Esophagus squamous epithelium (tissue), 5 donors: ENCODE results near the gene CCDC136. TPM values are rescaled to one million over a fixed set of nuclear protein-coding genes. Genes with fewer than 3 reads are reported as not detected.

Source experiments
- DNase-seq: peaks from one replicate; lab custom pipeline; 2025; lab: John Stamatoyannopoulos, UW
- H3K27ac ChIP-seq, 4 donors: fragments of 200-600 bp; sonication (generic); one replicate each; pipeline ENCODE4 v1.5.1; 2016 to 2019; ENCODE audit warnings: mild to moderate bottlenecking in 1 of 4
- H3K27me3 ChIP-seq, 4 donors: fragments of 200-600 bp; sonication (generic); 1 replicate in 3 of 4; 2 replicates in 1 of 4; pipeline versions ENCODE4 v1.5.1 to v1.6.0; 2017 to 2021; ENCODE audit warnings: antibody characterized with exemption in 1 of 4
- H3K36me3 ChIP-seq, 3 donors: fragments of 200-600 bp; sonication (generic); one replicate each; pipeline ENCODE4 v1.5.1; 2016 to 2019
- H3K4me1 ChIP-seq, 3 donors: fragments of 200-600 bp; sonication (generic); one replicate each; pipeline ENCODE4 v1.5.1; 2017 to 2019
- H3K4me3 ChIP-seq, 4 donors: fragments of 200-600 bp; sonication (generic); 1 replicate in 3 of 4; 2 replicates in 1 of 4; pipeline ENCODE4 v1.5.1; 2016 to 2019; ENCODE audit warnings: mild to moderate bottlenecking in 2 of 4, moderate library complexity in 1 of 4
- H3K9me3 ChIP-seq, 3 donors: fragments of 200-600 bp; sonication (generic); one replicate each; pipeline ENCODE4 v1.5.1; 2016 to 2019
- POLR2A ChIP-seq, 4 donors: fragments of 450-650 bp; IDR thresholded peaks; one replicate each; pipeline ENCODE4 v1.6.1; 2017; ENCODE audit warnings: antibody characterized with exemption in 4 of 4, mild to moderate bottlenecking in 4 of 4, moderate library complexity in 3 of 4
- WGBS, 2 donors: methylation state at CpG; one replicate each; pipeline ENCODE4 v1.1.5; 2018; 5-methylcytosine and 5-hydroxymethylcytosine counted together
- intact Hi-C: fragments of 100-400 bp; cut with DNase I; formaldehyde crosslinking; loops from one replicate; pipeline ENCODE4 v1.15.0; 2022
- total RNA-seq, 4 donors: library from RNA; depleted of rRNA; stranded (reverse); fragments of >200 nt; gene quantifications; one replicate each; pipeline ENCODE4 v1.1.0, GENCODE V29; 2016
- TF ChIP-seq, protein P1 (sequence below), 6 experiments: fragments of 450-650 bp in 4 of 6; fragments of 200-600 bp in 2 of 6; sonication (generic) in 2 of 6; IDR thresholded peaks; one replicate each; pipeline ENCODE4 v1.5.1; 2016 to 2019; ENCODE audit warnings: antibody characterized with exemption in 6 of 6, mild to moderate bottlenecking in 4 of 6, moderate library complexity in 4 of 6
- donor health status: DM: yes; HTN: yes; CAD: no.

Gene CCDC136
- total RNA-seq, 4 donors from 2014 or later: 0.09 to 5.1 (median 2.2) TPM

- H3K27me3 ChIP-seq: peaks cover 0 to 14% (median 0%) of the 10 kb centered on the region in 4 donors
Measured at GRCh38 chr7:128856001-128856718, 64.4 kb downstream of the CCDC136 start.

GRCh38 chr7:128858380-128859231, 66.8 kb downstream of the CCDC136 start:
- no peak overlapping the region for H3K4me3 ChIP-seq
- no peak for DNase-seq
- H3K27me3 ChIP-seq: peaks cover 0 to 7% (median 0%) of the 10 kb centered on the region in 4 donors
- WGBS, 2 donors: 60 to 69% methylated on average over 3 to 9 of the region's 18 CpGs
- H3K27ac ChIP-seq: peak overlapping the region; percentile 66 to 91 (median 80)
- intact Hi-C loops: no loop called here
- no peaks in the 10 kb centered on the region for H3K9me3 ChIP-seq
- TF ChIP-seq POLR2A (IDR thresholded peaks at IDR 0.05): no peak
- TF ChIP-seq, protein P1, sequence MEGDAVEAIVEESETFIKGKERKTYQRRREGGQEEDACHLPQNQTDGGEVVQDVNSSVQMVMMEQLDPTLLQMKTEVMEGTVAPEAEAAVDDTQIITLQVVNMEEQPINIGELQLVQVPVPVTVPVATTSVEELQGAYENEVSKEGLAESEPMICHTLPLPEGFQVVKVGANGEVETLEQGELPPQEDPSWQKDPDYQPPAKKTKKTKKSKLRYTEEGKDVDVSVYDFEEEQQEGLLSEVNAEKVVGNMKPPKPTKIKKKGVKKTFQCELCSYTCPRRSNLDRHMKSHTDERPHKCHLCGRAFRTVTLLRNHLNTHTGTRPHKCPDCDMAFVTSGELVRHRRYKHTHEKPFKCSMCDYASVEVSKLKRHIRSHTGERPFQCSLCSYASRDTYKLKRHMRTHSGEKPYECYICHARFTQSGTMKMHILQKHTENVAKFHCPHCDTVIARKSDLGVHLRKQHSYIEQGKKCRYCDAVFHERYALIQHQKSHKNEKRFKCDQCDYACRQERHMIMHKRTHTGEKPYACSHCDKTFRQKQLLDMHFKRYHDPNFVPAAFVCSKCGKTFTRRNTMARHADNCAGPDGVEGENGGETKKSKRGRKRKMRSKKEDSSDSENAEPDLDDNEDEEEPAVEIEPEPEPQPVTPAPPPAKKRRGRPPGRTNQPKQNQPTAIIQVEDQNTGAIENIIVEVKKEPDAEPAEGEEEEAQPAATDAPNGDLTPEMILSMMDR (IDR thresholded peaks at IDR 0.05): no peak
- peaks cover 0 to 28% (median 0%) of the 10 kb centered on the region in 3 donors for H3K36me3 ChIP-seq
- peaks cover 31 to 57% (median 32%) of the 10 kb centered on the region in 3 donors for H3K4me1 ChIP-seq

More at GRCh38 chr7:128856001-128856718, 64.4 kb downstream of the CCDC136 start:
- no peak overlapping the region for H3K4me3 ChIP-seq
- no peaks in the 10 kb centered on the region for H3K9me3 ChIP-seq
- peaks cover 23 to 45% (median 25%) of the 10 kb centered on the region in 3 donors for H3K4me1 ChIP-seq
- peaks cover 0 to 52% (median 0%) of the 10 kb centered on the region in 3 donors for H3K36me3 ChIP-seq
- TF ChIP-seq, protein P1 (IDR thresholded peaks at IDR 0.05): no peak
- no peak for TF ChIP-seq POLR2A (IDR thresholded peaks at IDR 0.05)
- DNase-seq: no peak
- intact Hi-C loops: no loop called here
- H3K27ac ChIP-seq: peak overlapping the region in 1 of 4 donors; percentile 3
- WGBS, 2 donors: 75 to 76% methylated on average over 3 to 9 of the region's 17 CpGs

DNA sequence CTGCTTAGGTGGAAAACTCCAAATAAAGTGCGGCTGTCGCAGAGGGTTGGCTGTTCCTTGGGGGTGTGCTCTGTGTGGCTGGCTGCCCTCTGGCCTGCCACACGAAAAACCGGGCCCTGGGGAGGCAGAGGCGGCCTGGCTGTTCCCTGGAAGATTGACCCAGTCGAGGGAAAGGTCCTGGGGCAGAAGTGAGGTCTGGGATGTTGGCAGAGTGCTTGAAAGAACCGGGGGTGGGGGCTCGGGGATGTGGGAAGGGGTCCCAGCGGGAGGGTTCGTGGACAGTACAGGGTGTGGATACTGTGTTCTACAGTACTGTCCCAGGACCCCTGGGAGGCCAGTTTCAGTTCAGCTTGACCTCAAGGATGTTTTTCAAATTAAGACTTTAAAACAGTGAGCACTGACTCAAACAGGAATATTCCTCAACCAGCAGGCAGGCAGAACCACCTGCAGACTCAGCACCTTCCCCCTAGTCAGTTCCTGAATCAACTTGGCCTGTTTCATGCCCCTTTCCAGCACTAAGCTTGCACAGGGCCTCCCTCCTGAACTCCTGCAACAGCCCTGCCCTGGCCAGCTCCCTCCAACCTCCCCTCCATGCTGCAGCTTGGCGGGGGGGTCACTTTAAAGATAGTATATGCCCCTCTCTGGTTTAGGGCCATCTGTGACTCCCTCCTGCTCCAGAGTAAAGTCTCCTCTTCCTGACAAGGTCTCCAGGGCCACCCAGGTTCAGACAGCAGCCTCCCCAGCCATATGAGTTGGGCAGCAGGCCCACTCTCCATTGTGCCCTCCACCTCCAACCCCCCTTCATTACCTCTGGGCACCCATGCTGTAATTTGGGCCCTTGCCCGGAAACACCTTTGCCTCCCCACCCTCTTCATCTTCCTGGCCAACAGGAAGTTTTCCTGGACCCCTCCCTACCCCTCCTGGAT, 67.7 kb downstream of the CCDC136 start:
- no peak for DNase-seq
- TF ChIP-seq POLR2A (IDR thresholded peaks at IDR 0.05): no peak
- TF ChIP-seq, protein P1 (IDR thresholded peaks at IDR 0.05): no peak
- Histone ChIP-seq H3K36me3 (peaks cover 0 to 21% (median 0%) of the 10 kb centered on the region in 3 donors), H3K27me3 (peaks cover 0 to 5% (median 0%) of the 10 kb centered on the region in 4 donors), H3K9me3 (no peaks in the 10 kb centered on the region), H3K4me1 (peaks cover 39 to 66% (median 40%) of the 10 kb centered on the region in 3 donors), H3K4me3 (no peak overlapping the region), H3K27ac (peak overlapping the region; percentile 66 to 91 (median 80))
- WGBS, 2 donors: 37 to 61% methylated on average over 7 to 8 of the region's 12 CpGs
- intact Hi-C loops: no loop called here

DNA sequence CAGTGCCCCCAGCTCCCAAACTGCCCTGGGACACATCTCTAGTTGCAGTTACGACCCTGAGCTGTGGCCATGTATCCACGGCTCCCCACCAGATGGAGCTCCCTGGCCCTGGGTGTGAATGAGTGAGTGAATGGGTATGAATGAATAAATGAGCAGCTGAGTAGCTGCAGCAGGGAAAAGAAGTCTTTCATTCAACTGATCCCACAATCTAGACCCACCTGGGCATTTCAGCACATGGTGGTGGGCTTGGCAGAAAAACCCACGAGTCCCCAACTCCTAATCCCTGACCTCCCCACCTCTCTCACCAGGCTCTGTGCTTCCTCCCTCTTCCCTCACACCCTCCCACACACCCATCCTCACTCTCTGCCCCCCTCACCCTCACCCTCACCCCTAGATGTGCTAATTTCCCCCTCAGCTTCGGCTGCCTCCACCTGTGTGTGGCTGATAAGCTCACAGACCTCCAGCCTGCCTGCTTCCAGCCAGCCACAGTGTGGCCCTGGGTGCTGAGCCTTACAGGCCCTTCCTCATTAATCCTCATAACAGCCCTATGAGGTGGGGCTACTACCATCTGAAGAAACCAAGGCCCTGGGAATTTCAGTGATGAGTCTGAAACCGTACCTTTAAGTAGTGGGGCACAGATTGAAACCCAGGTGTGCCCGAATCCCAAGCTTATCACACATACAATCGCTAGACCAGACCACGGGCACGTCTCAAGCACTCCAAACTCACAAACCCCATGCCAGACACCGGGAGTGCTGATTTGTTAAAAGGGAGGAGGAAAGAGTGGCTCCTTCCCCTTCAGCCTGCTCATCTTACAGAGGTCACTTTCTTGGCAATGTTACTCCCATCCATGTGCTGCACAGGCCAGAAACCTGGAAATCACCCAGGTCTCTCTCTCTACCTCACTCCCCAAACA, 68.6 kb downstream of the CCDC136 start:
- TF ChIP-seq, protein P1 (IDR thresholded peaks at IDR 0.05): peak in 3 of 6 experiments; percentile 5 to 29 (median 16)
- TF ChIP-seq POLR2A (IDR thresholded peaks at IDR 0.05): no peak
- H3K27me3 ChIP-seq: no peaks in the 10 kb centered on the region
- no peaks in the 10 kb centered on the region for H3K9me3 ChIP-seq
- intact Hi-C loops: no loop called here
- 46 to 66% methylated on average over 8 to 10 of the region's 10 CpGs for WGBS, 2 donors
- H3K4me1 ChIP-seq: peaks cover 39 to 68% (median 41%) of the 10 kb centered on the region in 3 donors
- H3K36me3 ChIP-seq: peaks cover 0 to 21% (median 7%) of the 10 kb centered on the region in 3 donors
- peak overlapping the region; percentile 66 to 91 (median 80) for H3K27ac ChIP-seq
- no peak overlapping the region for H3K4me3 ChIP-seq
- no peak for DNase-seq
